AG04449 (cell line): ENCODE data around the gene STK32B.

Source experiments
- CTCF ChIA-PET: fragments of 350-600 bp; formaldehyde crosslinking; extraction: SDS; loops from one replicate; lab custom pipeline; 2021; ENCODE audit warnings: antibody characterized with exemption; lab: Yijun Ruan, JAX
- POLR2A ChIA-PET: fragments of 400-600, 350-600 bp; formaldehyde crosslinking; extraction: SDS; loops from one replicate; lab custom pipeline; 2020; ENCODE audit warnings: antibody characterized with exemption, inconsistent platforms; lab: Yijun Ruan, JAX
- DNase-seq: peaks from one replicate; pipeline ENCODE4 v3.0.0-alpha.2; 2010; ENCODE audit warnings: low read depth, low spot score
- H3K4me3 ChIP-seq: 2 replicates; pipeline ENCODE4 v1.5.1; 2011; ENCODE audit warnings: low read depth, mild to moderate bottlenecking, control low read depth, low read length
- CTCF ChIP-seq: IDR thresholded peaks from one replicate; pipeline ENCODE4 v1.5.1; 2011; ENCODE audit warnings: mild to moderate bottlenecking, moderate library complexity, low read length, control low read depth, inconsistent platforms; ENCODE audit not compliant: insufficient read depth; ENCODE audit errors: missing control alignments

The STK32B gene

GRCh38 chr4:5470318-5471198 is 419.3 kb downstream of the STK32B start:
- ChIA-PET POLR2A (no interaction called here), CTCF (interaction anchor here (1.9 kb wide), 1 partner anchor 10 kb away, joined by 4 read pairs; no protein-coding TSS in a partner anchor)
- no peak for TF ChIP-seq CTCF
- H3K4me3 ChIP-seq: no peak overlapping the region
- DNase-seq: no peak

- CTCF ChIA-PET: no interaction called here
- TF ChIP-seq CTCF: no peak
- DNase-seq: no peak
- no peak overlapping the region for H3K4me3 ChIP-seq
- POLR2A ChIA-PET: no interaction called here
Observed at GRCh38 chr4:5471206-5471605, 419.9 kb downstream of the STK32B start.

- ChIA-PET POLR2A (interaction anchor here (0.6 kb wide), 1 partner anchor 93 kb away, joined by 3 read pairs; no protein-coding TSS in a partner anchor), CTCF (no interaction called here)
- TF ChIP-seq CTCF: no peak
- H3K4me3 ChIP-seq: no peak overlapping the region
- DNase-seq: no peak
Observed at GRCh38 chr4:5471691-5472090, 420.4 kb downstream of the STK32B start.

GRCh38 chr4:5472160-5472591 is 420.9 kb downstream of the STK32B start:
- no peak for DNase-seq
- POLR2A ChIA-PET: interaction anchor here (0.6 kb wide), 1 partner anchor 93 kb away, joined by 3 read pairs; no protein-coding TSS in a partner anchor
- CTCF ChIA-PET: interaction anchor here (2.0 kb wide), 1 partner anchor 12 kb away, joined by 6 read pairs; no protein-coding TSS in a partner anchor
- H3K4me3 ChIP-seq: no peak overlapping the region
- TF ChIP-seq CTCF: no peak

GRCh38 chr4:5473125-5473524 is 421.8 kb downstream of the STK32B start:
- no peak for DNase-seq
- ChIA-PET CTCF (interaction anchor here (2.0 kb wide), 1 partner anchor 13 kb away, joined by 6 read pairs; no protein-coding TSS in a partner anchor), POLR2A (no interaction called here)
- TF ChIP-seq CTCF: no peak
- no peak overlapping the region for H3K4me3 ChIP-seq

- no peak overlapping the region for H3K4me3 ChIP-seq
- peak; percentile 19 for DNase-seq
- ChIA-PET POLR2A (no interaction called here), CTCF (no interaction called here)
- no peak for TF ChIP-seq CTCF
Observed at GRCh38 chr4:5474756-5475155, 423.5 kb downstream of the STK32B start.
